GM18873 (cell line): ENCODE results near the gene RYR1.
"Not testable (repeated sequence)": the region's sequence is repeated elsewhere in the genome, so short reads cannot be mapped to it uniquely, and the experiment has no call there.

Experiments used
- ATAC-seq: cut with Tn5 transposase; IDR thresholded peaks from one replicate; pipeline ENCODE4 v1.9.1; 2021; ENCODE audit warnings: mild to moderate bottlenecking, moderate library complexity, moderate number of reproducible peaks; ENCODE audit not compliant: unreplicated experiment, low FRiP score

RYR1 gene

GRCh38 chr19:38532939-38533338 lies 99.4 kb downstream of the RYR1 start:
- ATAC-seq, result no peak

GRCh38 chr19:38534574-38534973 lies 101.1 kb downstream of the RYR1 start:
- ATAC-seq, result no peak

GRCh38 chr19:38535212-38535611 lies 101.7 kb downstream of the RYR1 start:
- no peak for ATAC-seq

GRCh38 chr19:38537071-38537936 lies 103.8 kb downstream of the RYR1 start:
- ATAC-seq, result no peak

GRCh38 chr19:38538386-38538785 lies 104.9 kb downstream of the RYR1 start:
- ATAC-seq, result no peak

GRCh38 chr19:38538793-38539528 lies 105.5 kb downstream of the RYR1 start:
- no peak for ATAC-seq

GRCh38 chr19:38539751-38540150 lies 106.3 kb downstream of the RYR1 start:
- ATAC-seq, result no peak

- no peak for ATAC-seq
These were observed 108.5 kb downstream of the RYR1 start for GRCh38 chr19:38542040-38542439.

- no peak for ATAC-seq
These were observed 109.9 kb downstream of the RYR1 start for GRCh38 chr19:38543286-38543806.

- no peak for ATAC-seq
These were observed 110.5 kb downstream of the RYR1 start for GRCh38 chr19:38543807-38544568.

GRCh38 chr19:38544569-38545315 lies 111.3 kb downstream of the RYR1 start:
- no peak for ATAC-seq

GRCh38 chr19:38545596-38545995 lies 112.1 kb downstream of the RYR1 start:
- no peak for ATAC-seq

- ATAC-seq, result no peak
These were observed 113.9 kb downstream of the RYR1 start for GRCh38 chr19:38547421-38547820.

- no peak for ATAC-seq
These were observed 115.6 kb downstream of the RYR1 start for GRCh38 chr19:38549061-38549460.

GRCh38 chr19:38549942-38550341 lies 116.5 kb downstream of the RYR1 start:
- no peak for ATAC-seq

- ATAC-seq, result no peak
These were observed 116.9 kb downstream of the RYR1 start for GRCh38 chr19:38550376-38550775.

GRCh38 chr19:38551450-38551813 lies 117.9 kb downstream of the RYR1 start:
- ATAC-seq, result no peak

GRCh38 chr19:38553239-38553638 lies 119.7 kb downstream of the RYR1 start:
- ATAC-seq, result not testable (repeated sequence)

GRCh38 chr19:38554676-38555141 lies 121.2 kb downstream of the RYR1 start:
- no peak for ATAC-seq

GRCh38 chr19:38555200-38555599 lies 121.7 kb downstream of the RYR1 start:
- ATAC-seq, result no peak
